Vagina (tissue), 2 donors: ENCODE results near the gene CCL4L2. TPM values are rescaled to one million over a fixed set of nuclear protein-coding genes. Genes with fewer than 3 reads are reported as not detected.
"Not testable (repeated sequence)": the region's sequence is repeated elsewhere in the genome, so short reads cannot be mapped to it uniquely, and the experiment has no call there.

Experiments used
- DNase-seq, 2 donors: peaks; one replicate each; pipeline ENCODE4 v3.0.0-alpha.2; 2017; ENCODE audit errors: extremely low spot score in 2 of 2
- H3K27ac ChIP-seq: fragments of 200-600 bp; sonication (generic); one replicate; pipeline ENCODE4 v1.5.1; 2019
- H3K27me3 ChIP-seq: fragments of 200-600 bp; sonication (generic); one replicate; pipeline ENCODE4 v1.5.1; 2019
- H3K36me3 ChIP-seq, 2 donors: fragments of 200-600 bp; sonication (generic); one replicate each; pipeline ENCODE4 v1.5.1; 2017 to 2019
- H3K4me1 ChIP-seq: fragments of 200-600 bp; sonication (generic); one replicate; pipeline ENCODE4 v1.5.1; 2019
- H3K4me3 ChIP-seq, 2 donors: fragments of 200-600 bp; sonication (generic); 1 replicate in 1 of 2; 2 replicates in 1 of 2; pipeline ENCODE4 v1.5.1; 2016 to 2019
- H3K9me3 ChIP-seq: fragments of 200-600 bp; sonication (generic); one replicate; pipeline ENCODE4 v1.5.1; 2019
- CTCF ChIP-seq, 3 experiments: fragments of 450-650 bp in 2 of 3; fragments of 200-600 bp in 1 of 3; sonication (generic) in 1 of 3; IDR thresholded peaks; one replicate each; pipeline ENCODE4 v1.5.1; 2017 to 2019; ENCODE audit warnings: antibody characterized with exemption in 3 of 3, mild to moderate bottlenecking in 2 of 3, moderate library complexity in 2 of 3
- POLR2A ChIP-seq, 2 donors: fragments of 450-650 bp; IDR thresholded peaks; one replicate each; pipeline ENCODE4 v1.6.1; 2017; ENCODE audit warnings: antibody characterized with exemption in 2 of 2, mild to moderate bottlenecking in 2 of 2, moderate library complexity in 2 of 2
- POLR2AphosphoS5 ChIP-seq, 2 donors: sonication (generic); formaldehyde crosslinking; IDR thresholded peaks; one replicate each; pipeline ENCODE4 v1.9.0; 2017; ENCODE audit warnings: antibody characterized with exemption in 2 of 2, mild to moderate bottlenecking in 2 of 2, low read depth in 1 of 2; ENCODE audit not compliant: insufficient read depth in 1 of 2
- intact Hi-C: fragments of 100-400 bp; cut with DNase I; formaldehyde crosslinking; loops from one replicate; pipeline ENCODE4 v1.15.1; 2023
- total RNA-seq: library from RNA; depleted of rRNA; stranded (reverse); fragments of >200 nt; gene quantifications from one replicate; pipeline ENCODE4 v1.2.3, GENCODE V29; 2016

The CCL4L2 gene
- total RNA-seq, 1 donor from 2014 or later: 5.2 TPM

- intact Hi-C loops: no loop called here
Measured at GRCh38 chr17:36198831-36199465, 11.9 kb upstream of the CCL4L2 start.

GRCh38 chr17:36201102-36201501, 9.8 kb upstream of the CCL4L2 start:
- H3K4me1 ChIP-seq, DNase-seq, intact Hi-C loops, H3K9me3 ChIP-seq, H3K27me3 ChIP-seq, H3K4me3 ChIP-seq, H3K36me3 ChIP-seq, H3K27ac ChIP-seq: not testable (repeated sequence)

More at GRCh38 chr17:36198831-36199465, 11.9 kb upstream of the CCL4L2 start:
- H3K4me3 ChIP-seq: no peak overlapping the region
- no peak overlapping the region for H3K27ac ChIP-seq
- no peaks in the 10 kb centered on the region for H3K9me3 ChIP-seq
- H3K27me3 ChIP-seq: no peaks in the 10 kb centered on the region
- H3K4me1 ChIP-seq: no peaks in the 10 kb centered on the region
- TF ChIP-seq POLR2AphosphoS5 (IDR thresholded peaks at IDR 0.05; ENCODE audit: insufficient read depth in 1 of 2, low read depth in 1 of 2): no peak
- TF ChIP-seq POLR2A (IDR thresholded peaks at IDR 0.05): no peak
- DNase-seq: peak; percentile 65 to 95
- H3K36me3 ChIP-seq: no peaks in the 10 kb centered on the region

- H3K4me1 ChIP-seq, H3K4me3 ChIP-seq, H3K9me3 ChIP-seq, intact Hi-C loops, H3K36me3 ChIP-seq, H3K27me3 ChIP-seq, H3K27ac ChIP-seq: not testable (repeated sequence)
- DNase-seq: peak in 1 of 2 donors; percentile 96
Measured at GRCh38 chr17:36201506-36201905, 9.4 kb upstream of the CCL4L2 start.

- no peaks in the 10 kb centered on the region for H3K9me3 ChIP-seq
- H3K4me3 ChIP-seq: no peak overlapping the region
- no peaks in the 10 kb centered on the region for H3K4me1 ChIP-seq
- DNase-seq: no peak
- no peak for TF ChIP-seq CTCF (IDR thresholded peaks at IDR 0.05)
- no peak for TF ChIP-seq POLR2AphosphoS5 (IDR thresholded peaks at IDR 0.05; ENCODE audit: insufficient read depth in 1 of 2, low read depth in 1 of 2)
- no peak for TF ChIP-seq POLR2A (IDR thresholded peaks at IDR 0.05)
- H3K27ac ChIP-seq: no peak overlapping the region
- no peaks in the 10 kb centered on the region for H3K27me3 ChIP-seq
- intact Hi-C loops: no loop called here
- no peaks in the 10 kb centered on the region for H3K36me3 ChIP-seq
Measured at GRCh38 chr17:36203335-36203734, 7.5 kb upstream of the CCL4L2 start.

GRCh38 chr17:36204724-36205500, 6.0 kb upstream of the CCL4L2 start:
- Histone ChIP-seq H3K27me3 (no peaks in the 10 kb centered on the region), H3K4me3 (no peak overlapping the region), H3K27ac (no peak overlapping the region), H3K4me1 (no peaks in the 10 kb centered on the region), H3K9me3 (no peaks in the 10 kb centered on the region), H3K36me3 (no peaks in the 10 kb centered on the region)
- intact Hi-C loops: no loop called here
- peak in 1 of 2 donors; percentile 85 for DNase-seq
- no peak for TF ChIP-seq CTCF (IDR thresholded peaks at IDR 0.05)

- DNase-seq: peak; percentile 52 to 93
- Histone ChIP-seq H3K4me1 (no peaks in the 10 kb centered on the region), H3K9me3 (no peaks in the 10 kb centered on the region), H3K27ac (no peak overlapping the region), H3K4me3 (no peak overlapping the region), H3K27me3 (no peaks in the 10 kb centered on the region), H3K36me3 (no peaks in the 10 kb centered on the region)
- TF ChIP-seq CTCF (IDR thresholded peaks at IDR 0.05): no peak
- no peak for TF ChIP-seq POLR2A (IDR thresholded peaks at IDR 0.05)
- no peak for TF ChIP-seq POLR2AphosphoS5 (IDR thresholded peaks at IDR 0.05; ENCODE audit: insufficient read depth in 1 of 2, low read depth in 1 of 2)
- intact Hi-C loops: no loop called here
Measured at GRCh38 chr17:36205637-36206485, 5.0 kb upstream of the CCL4L2 start.

GRCh38 chr17:36206486-36206821, 4.4 kb upstream of the CCL4L2 start:
- H3K27ac ChIP-seq, H3K4me1 ChIP-seq, H3K27me3 ChIP-seq, H3K4me3 ChIP-seq, H3K9me3 ChIP-seq, H3K36me3 ChIP-seq, DNase-seq, intact Hi-C loops: not testable (repeated sequence)

GRCh38 chr17:36207383-36207782, 3.5 kb upstream of the CCL4L2 start:
- H3K4me1 ChIP-seq, H3K36me3 ChIP-seq, H3K4me3 ChIP-seq, H3K27me3 ChIP-seq, H3K27ac ChIP-seq, intact Hi-C loops, H3K9me3 ChIP-seq: not testable (repeated sequence)
- peak in 1 of 2 donors; percentile 91 for DNase-seq
